Right ventricle myocardium superior (tissue), 1 donor: ENCODE data around the gene ALG1. TPM values are rescaled to one million over a fixed set of nuclear protein-coding genes. Genes with fewer than 3 reads are reported as not detected.
"Not testable (repeated sequence)": the region's sequence is repeated elsewhere in the genome, so short reads cannot be mapped to it uniquely, and the experiment has no call there.

ENCODE experiments used
- ATAC-seq: fragments of 200-7000 bp; cut with Tn5 transposase; one replicate; pipeline ENCODE4 v1.9.1; 2020; ENCODE audit warnings: mild to moderate bottlenecking; ENCODE audit not compliant: poor library complexity
- DNase-seq: peaks from one replicate; pipeline ENCODE4 v3.0.0-alpha.2; 2020
- intact Hi-C: fragments of 100-400 bp; cut with DNase I; formaldehyde crosslinking; loops from one replicate; pipeline ENCODE4 v1.11.2; 2022
- total RNA-seq: library from RNA; stranded (reverse); fragmentation: NEBNext Ultra II Directional; extraction: Animal tissue kit (Norgen Biotek cat#: 25700); gene quantifications from one replicate; pipeline ENCODE4 v1.2.1, GENCODE V29; 2021
- donor health status: DM: no; HTN: yes; CAD: no; lungs with severe emphysema.

Gene ALG1
- total RNA-seq, 1 donor from 2014 or later, result 8.5 TPM

GRCh38 chr16:5132915-5133600 is 61.4 kb downstream of the ALG1 start:
- DNase-seq, intact Hi-C loops, ATAC-seq: not testable (repeated sequence)

DNA sequence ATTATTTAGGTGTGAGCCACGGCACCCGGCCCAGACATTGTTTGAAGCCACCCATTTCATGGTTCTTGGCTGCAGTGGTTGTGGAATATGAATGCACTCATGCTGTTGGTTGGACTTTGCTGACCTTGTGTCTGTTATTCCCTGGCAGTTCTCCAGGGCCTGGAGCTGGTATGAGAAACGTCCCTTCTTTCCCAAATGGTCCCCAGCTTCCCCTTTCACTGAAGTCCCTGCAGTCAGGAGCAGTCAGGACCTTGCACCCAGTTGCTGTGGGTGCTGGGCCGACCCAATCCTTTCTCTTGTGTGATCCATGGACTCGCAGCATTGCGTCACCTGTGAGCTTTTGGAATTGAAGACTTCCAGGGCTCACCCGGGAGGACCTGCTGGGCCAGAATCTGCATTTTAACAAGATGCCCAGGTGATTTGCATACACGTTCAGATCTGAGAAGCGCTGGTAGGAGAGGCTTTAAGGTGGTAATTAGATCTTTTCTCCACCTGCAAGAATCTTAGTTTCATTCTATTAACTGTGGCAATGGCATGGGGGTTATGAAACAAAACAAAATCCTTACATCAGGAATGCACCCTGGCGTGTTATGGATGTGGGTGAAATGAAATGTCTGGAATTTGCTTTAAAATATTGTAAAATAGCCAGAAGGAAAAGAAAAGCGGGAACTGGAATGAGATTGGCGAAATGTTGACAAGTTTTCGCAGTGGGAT is 63.3 kb downstream of the ALG1 start:
- intact Hi-C loops, ATAC-seq, DNase-seq: not testable (repeated sequence)

Other genes with a start within 250 kb of the ALG1 start
- gene GLYR1, start 224.6 kb upstream of the ALG1 start, total RNA-seq, result 93.3 TPM
- gene UBN1, start 224.4 kb upstream of the ALG1 start, total RNA-seq, result 42.1 TPM
- gene PPL, start 134.7 kb upstream of the ALG1 start, total RNA-seq, result 14.9 TPM
- gene SEC14L5, start 113.5 kb upstream of the ALG1 start, total RNA-seq, result 26.2 TPM
- 7.1 TPM for gene NAGPA, start 37.9 kb upstream of the ALG1 start, total RNA-seq
- 6.1 TPM for gene C16orf89, start 5.9 kb upstream of the ALG1 start, total RNA-seq
- gene EEF2KMT, start 26.0 kb downstream of the ALG1 start, total RNA-seq, result 4.8 TPM